DMS114 treated with DMSO at 0.1 percent for 48 hours (cell line): ENCODE results near the gene ALAD.
"Not testable (repeated sequence)": the region's sequence is repeated elsewhere in the genome, so short reads cannot be mapped to it uniquely, and the experiment has no call there.

Experiments
- DNase-seq: peaks from one replicate; lab custom pipeline; 2025; ENCODE audit not compliant: unreplicated experiment; lab: John Stamatoyannopoulos, UW

ALAD gene

DNA sequence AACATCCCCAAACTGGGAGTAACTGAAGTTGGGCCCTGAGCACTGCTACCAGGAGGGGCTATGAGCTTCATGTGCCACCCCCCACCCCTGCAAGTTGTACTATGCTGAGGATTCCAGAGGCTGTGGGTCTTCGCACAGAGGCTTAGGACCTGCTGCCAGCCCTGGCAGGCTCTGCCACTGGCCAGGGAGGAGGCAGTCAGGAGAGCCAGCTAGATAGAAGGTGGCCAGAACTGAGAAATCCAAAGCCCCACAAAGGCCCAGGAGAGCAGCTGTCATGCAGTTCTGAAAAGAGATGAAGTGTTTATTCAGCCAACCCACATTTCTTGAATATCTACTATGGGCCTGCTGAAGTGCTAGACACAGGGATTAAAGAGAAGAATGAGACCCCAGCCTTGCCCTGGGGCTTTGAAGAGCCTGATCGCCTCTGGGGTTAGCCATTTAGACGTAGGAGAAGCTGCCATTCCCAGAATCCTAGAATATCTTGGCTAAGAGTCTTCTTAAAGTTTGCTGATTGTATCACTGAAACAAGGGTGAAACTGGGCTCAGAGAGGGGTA, 1.4 kb downstream of the ALAD start:
- no peak for DNase-seq

DNA sequence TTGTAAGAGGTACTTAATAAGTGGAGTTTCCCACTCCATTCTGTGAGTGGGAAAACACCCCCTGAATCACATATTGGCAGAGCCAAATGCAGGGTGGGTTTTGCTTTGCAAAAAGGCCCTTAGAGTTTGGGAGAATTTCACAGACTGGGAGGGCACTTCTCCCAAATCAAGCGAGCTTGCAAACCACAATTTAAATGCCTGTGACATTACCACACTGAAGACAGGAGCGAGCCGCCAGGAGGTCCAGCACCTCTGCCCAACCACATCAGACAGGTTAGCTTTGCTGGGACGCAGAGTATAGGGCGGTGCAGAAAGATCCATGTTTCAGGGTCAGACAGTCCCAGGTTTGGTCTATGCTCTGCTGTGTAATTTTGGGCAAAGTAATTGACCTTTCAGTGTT, 2.3 kb downstream of the ALAD start:
- DNase-seq: no peak

DNA sequence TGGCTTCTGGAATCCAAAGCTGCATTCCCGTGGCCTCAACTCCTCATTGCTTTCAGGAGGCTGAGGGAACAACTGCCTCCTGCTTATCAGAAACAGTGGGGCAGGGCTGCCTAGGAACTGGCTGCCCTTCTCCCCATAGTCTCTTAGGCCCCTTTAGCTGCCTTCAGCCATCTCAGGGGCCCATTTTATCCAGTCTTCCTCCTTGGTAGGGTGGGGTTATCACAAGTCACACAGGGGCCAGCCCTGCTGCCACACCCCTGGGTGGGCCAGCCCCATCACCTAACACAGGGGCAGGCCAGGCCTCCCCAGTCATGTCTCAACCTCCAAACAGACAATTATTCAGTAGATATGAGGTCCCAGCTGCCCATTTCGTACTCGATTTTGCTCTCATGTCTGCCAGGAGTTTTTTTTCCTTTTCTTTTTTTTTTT, 3.9 kb downstream of the ALAD start:
- no peak for DNase-seq

DNA sequence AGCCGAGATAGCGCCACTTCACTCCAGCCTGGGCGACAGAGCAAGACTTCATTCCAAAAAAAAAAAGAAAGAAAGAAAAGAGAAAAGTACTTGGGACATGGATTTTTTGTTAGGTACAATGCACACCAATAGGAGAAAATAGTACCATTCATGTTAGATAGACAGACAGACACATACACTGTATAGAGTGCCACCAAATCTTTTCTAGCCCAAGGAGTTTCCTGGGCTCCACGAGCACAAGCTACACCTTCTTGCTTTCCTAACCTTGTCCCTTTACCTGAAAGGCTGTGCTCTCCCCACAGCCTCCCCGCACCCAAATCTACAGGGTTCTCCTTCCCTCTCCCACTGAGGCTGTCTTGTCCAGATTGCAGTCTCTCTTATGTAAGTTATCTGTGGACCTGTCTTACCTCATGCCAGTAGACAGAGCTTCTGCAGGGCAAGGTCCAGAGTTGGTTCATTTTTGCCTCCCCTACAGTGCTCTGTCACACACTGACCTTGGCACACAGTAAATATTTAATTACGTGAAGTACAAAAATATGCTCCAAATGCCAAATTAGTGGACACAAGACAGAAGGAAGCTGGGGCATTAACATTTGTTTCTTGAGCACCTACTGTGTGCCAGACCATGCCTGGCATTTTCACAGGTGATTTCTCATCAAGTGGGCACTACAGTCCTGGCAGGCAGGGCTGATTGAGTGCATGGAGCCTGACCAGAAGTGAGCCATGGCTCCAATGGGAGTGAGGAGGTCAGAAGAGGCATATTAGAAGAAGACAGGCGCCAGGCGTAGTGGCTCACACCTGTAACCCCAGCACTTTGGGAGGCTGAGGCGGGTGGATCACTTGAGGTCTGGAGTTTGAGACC, 5.9 kb downstream of the ALAD start:
- no peak for DNase-seq

DNA sequence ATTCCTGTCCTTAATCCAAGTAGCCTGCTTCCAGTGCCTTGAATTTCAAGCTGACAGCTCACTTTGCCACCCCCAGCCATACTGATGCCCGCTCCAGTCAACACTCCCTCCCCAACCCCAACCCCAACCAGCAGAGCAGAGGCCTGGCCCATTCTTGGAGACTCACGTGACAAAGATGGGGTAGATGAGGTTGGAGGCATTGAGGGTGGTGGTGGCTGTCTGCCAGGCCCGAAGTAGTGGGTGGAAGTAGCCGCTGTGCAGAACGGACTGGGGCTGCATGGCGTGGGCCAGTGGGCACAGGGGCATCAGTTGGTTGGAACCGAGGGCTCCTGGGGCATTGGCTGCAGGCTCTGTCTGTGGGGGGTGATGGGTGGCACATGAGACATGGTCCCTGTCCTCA, 7.8 kb downstream of the ALAD start:
- DNase-seq: no peak

DNA sequence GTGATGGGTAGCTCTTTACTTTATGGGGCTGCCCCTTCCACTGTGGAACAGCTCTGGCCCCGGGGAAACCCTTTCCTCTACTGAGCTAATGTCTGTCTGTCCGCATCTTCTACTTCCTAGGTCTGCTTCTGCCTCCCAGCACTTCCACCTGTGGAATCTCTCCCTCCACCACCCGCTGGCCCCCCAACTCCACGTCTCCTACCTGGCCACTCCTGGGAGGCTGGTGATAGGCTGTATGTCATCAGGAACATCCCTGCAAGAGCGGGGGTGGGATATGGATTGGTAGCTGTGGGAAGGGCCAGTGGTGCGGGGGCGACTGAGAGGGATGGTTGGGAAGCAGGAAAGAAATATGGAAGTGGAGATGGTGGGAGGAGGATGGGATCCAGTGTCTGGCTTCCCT, 9.2 kb downstream of the ALAD start:
- no peak for DNase-seq

DNA sequence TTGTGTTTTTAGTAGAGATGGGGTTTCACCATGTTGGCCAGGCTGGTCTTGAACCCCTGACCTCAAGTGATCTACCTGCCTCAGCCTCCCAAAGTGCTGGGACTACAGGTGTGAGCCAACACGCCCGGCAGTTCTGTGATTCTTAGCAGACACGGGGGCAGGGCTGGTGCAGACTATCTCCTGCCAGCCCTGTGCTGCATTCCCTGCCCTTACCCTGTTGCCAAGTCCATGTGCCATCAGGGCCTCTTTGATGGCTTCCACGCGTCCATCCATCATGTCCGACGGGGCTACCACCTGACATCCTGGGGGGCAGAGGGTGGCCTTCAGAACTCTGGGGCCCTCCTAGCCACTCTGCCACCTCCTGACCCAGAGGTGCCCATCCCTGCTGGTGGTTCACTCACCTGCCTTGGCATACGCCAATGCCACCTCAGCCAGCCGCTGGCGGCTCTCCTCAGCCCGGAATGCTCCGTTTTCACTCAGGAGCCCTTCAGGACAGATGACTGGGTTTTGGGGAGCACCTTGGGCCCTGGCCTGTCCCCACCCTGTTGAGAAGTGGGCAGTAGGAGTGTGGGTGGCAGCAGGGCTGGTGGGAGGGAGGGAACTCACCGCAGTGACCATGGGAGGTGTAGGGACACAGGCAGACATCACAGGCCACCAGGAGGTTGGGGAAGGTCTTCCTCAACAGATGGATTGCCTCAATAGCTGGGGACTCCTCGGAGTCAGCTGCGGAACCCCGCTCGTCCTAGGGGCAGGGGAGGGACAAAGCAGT, 10.7 kb downstream of the ALAD start:
- DNase-seq: no peak

DNA sequence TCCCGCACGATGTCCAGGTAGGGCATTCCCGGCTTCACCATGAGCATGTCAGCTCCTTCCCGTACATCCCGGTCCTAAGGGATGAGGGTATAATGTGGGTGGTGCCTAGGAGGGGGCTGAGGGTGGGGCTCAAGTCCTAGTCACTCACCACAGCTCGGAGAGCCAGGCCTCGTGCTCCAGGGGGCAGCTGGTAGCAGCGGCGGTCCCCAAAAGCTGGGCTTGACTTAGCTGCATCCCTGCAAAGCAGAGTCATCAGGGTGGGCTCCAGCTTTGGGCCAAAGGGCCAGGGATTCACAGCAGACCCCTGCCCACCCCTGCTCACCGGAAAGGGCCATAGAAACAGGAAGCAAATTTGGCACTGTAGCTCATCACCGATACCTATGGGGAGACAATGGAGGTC, 11.6 kb downstream of the ALAD start:
- DNase-seq: no peak

DNA sequence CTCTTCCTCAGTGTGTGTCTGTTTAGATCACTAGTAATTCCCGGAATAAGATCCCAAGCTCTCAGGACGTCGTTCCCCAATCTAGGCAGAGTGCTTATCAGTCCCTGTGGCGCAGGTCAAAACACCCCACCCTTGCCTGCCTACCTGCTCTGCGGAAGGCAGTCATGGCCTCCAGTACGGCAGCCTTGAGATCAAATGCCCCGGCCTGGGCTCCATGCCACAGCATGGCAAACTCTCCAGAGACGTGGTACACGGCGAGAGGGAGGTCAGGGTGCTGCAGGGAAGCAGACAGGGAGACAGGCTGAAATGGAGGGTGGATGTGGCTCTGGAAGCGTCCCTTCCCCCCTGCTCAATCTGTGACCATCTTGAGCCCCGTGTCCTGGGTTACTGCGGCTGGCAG, 12.3 kb downstream of the ALAD start:
- no peak for DNase-seq

DNA sequence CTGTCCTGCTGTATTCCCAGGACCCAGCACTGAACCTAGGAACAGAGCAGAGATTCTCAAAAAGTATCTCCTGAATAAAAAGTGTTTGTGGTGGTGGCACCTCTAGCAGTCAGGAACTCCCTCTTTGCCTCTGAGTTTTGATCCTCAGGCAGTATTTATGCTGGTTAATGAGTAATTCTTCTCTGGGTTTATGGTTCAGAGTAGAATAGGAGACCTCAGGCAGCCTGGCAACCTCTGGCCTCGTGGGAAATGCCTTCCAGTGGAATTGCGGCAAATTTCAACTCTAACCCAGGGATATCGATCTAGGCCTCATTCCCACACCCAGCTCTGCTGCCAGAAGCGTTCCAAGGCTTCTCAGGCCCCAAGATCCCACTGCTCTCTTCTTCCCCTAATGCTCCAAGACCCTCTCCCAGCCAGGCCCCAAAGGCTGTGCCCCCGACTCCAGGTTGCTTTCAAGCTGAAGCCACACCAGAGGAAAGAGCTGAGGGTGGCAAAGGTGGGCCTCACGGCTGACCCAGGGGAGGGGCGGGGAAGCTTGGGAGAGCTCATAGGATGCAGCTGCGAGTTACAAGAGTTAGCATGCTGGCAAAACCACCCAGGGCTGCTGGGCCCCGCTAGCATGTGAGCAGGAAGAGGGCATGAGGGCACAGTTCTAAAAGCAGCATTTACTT, 13.4 kb downstream of the ALAD start:
- no peak for DNase-seq

DNA sequence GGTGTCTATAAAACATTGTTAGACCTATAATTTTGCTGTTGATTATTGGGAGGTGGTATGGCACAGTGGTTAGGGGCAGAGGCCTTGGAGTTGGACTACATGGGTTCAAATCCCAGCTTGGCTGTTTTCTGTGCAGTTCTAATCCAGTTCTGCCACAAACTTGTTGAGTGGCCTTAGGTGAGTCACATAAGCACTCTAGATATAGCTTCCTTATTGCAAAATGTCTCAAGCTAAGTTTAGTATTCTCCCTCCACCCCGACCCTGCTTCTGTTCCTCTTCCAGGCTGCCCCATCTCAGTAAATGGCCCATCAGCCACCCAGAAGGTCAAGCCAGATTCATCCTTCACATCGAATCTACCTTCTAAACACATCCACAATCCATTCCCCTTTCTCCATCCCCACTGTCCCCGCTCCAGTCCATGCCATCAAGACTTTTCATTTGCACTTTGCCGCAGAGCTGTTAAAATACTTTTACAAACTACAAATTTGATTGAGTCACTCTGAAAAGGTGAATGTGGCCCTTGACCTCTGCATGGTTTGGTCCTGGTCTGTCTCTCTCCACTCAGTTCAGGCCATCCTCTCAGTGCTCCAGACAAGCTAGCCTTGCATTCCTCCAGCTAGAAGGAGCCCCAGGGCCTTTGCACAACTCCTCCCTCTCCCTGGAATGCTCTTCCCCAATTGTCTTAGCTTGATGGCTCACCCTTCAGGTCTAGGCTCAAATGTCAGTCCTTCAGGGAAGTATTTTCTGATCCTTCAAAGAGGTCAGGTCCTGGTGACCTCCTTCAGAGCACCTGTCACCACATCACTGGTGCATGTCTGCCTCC, 14.3 kb downstream of the ALAD start:
- DNase-seq: no peak

DNA sequence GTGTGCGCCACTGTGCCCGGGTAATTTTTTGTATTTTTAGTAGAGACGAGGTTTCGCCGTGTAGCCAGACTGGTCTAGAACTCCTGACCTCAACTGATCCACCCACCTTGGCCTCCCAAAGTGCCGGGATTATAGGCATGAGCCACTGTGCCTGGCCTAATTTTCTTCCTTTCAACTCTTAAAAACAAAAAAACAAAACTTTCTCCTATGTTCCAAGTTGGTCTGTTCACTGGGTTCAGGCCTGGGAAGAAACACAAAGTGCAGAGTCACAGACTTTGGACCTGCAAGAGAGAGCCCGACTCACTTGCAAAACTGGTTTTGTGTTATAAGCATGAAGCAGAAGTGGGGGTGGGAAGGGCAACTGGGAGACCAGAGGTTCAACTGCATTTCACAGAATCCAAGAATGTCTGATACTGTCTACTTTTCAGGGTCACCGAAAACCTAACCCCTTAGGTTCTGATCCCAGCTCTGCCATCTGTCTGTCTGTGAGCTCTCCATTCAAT, 19.1 kb downstream of the ALAD start:
- no peak for DNase-seq

DNA sequence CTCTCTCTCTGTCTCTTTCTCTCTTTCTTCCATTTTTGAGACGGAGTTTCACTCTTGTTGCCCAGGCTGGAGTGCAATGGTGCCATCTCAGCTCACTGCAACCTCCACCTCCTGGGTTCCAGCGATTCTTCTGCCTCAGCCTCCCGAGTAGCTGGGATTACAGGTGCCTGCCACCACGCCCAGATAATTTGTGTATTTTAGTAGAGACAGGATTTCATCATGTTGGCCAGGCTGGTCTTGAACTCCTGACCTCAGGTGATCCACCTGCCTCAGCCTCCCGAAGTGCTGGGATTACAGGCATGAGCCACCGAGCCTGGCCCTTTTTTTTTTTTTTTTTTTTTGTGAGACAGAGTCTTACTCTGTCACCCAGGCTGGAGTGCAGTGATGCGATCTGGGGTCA, 19.6 kb downstream of the ALAD start:
- DNase-seq: not testable (repeated sequence)

DNA sequence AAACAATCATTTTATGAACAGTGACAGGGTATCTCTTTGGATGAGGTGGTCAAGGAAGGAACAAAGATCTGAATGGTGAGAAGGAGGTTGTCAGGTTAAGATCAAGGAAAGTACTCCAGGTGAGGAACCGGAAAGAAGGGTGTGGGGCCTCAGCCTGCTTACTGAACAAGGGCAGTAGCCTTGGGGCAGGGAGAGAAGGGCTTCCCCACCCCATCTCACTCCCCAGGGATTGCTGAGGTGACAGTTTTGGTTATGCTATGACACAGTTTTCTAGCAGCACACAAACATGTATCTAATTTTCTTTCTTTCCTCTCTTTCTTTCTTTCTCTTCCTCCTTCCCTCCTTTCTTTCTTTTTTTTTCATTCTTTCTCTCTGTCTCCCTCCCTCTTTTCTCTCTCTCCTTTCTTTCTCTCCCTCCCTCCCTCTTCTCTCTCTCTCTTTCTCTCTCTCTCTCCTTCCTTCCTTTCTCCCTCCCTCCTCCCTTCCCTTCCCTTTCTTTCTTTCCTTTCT, 20.2 kb downstream of the ALAD start:
- DNase-seq: no peak

DNA sequence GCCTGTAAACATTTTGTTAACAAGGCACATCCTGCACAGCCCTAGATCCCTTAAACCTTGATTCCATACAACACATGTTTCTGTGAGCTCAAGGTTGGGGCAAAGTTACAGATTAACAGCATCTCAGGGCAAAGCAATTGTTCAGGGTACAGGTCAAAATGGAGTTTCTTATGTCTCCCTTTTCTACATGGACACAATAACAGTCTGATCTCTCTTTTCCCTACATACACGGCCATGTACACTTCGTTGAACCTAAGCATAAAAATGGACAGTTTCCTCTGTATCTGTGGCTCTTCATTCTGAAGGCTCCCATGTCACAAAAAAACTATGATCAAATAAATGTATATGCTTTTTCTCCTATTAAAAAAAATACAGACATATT, 21.3 kb downstream of the ALAD start:
- DNase-seq: not testable (repeated sequence)

DNA sequence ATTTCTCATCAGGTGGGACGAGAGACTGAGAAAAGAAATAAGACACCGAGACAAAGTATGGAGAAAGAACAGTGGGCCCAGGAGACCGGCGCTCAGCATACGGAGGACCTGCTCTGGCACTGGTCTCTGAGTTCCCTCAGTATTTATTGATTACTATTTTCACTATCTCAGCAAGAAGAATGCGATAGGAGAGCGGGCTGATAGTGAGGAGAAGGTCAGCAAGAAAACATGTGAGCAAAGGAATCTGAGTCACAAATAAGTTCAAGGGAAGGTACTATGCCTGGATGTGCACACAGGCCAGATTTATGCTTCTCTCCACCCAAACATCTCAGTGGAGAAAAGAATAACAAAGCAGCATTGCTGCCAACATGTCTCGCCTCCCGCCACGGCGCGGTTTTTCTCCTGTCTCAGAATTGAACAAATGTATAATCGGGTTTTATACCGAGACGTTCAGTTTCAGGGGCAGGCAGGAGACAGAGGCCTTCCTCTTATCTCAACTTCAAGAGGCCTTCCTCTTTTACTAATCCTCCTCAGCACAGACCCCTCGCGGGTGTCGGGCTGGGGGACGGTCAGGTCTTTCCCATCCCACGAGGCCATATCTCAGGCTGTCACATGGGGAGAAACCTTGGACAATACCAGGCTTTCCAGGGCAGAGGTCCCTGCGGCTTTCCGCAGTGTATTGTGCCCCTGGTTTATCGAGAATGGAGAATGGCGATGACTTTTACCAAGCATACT, 21.8 kb downstream of the ALAD start:
- not testable (repeated sequence) for DNase-seq

DNA sequence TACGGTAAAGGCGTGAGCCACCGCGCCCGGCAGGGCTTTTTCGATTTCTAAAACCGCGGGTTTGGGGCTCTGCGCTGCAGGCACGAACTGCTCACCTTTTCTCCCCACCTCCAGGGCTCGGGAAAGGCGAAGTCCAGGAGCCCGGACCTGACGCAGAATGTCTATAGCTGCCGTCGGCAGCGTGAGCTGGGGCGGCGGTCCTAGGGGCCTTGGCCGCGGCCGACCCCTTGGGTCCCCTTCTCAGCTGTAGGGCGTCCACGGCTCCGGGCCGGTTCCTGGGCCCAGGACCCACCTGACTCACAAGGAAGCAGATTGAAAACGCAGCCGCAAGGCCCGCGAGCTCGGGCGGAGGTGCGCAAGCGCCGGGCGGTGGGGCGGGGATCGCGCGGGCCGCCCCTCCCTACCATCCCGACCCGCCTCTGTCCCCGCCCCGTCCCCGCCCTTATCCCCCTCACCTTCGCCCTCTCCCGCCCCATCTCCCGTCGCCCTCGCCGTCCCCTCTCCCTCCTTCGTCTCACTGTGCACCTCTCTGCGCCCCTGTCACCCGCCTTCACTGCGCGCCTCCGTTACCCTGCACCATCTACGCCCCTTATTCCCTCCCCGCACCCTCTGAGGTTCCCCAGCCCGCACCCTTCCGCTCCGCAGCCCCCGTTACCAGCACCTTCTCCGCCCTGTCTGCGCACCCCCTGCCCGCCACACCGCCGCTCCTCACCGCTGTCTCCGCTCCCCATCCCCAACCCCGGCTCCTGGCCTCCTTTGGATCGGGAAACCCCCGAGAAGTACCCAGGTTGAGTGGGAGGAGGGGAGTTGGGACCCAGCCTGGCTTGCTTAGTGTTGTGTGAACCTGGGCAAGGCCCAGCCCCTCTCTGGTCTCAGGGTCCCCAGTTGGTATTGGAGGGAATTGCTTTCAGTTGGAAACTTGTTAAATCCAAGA, 24.2 kb downstream of the ALAD start, which contains the start of gene HDHD3:
Gene HDHD3, minus strand, starts transcription at position 353 of the 934 bp plus-strand sequence. CDS start 2,632 bp downstream, outside the sequence.
- DNase-seq: peak; percentile 45
